Neuronal stem cell (in vitro differentiated cells): ENCODE results near the gene GPX2. TPM values are rescaled to one million over a fixed set of nuclear protein-coding genes. Genes with fewer than 3 reads are reported as not detected.

Experiments used
- DNase-seq: peaks from one replicate; pipeline ENCODE4 v3.0.0-alpha.2; 2013; ENCODE audit warnings: low spot score
- H2AFZ ChIP-seq: one replicate; pipeline ENCODE4 v1.6.1; 2013; ENCODE audit warnings: mild to moderate bottlenecking, low read length, inconsistent platforms
- H2AK5ac ChIP-seq: 2 replicates; pipeline ENCODE4 v1.6.1; 2013; ENCODE audit warnings: low read depth, mild to moderate bottlenecking, inconsistent platforms, low read length, moderate library complexity, mixed read lengths
- H2BK120ac ChIP-seq: 2 replicates; pipeline ENCODE4 v1.6.1; 2013; ENCODE audit warnings: low read depth, mild to moderate bottlenecking, inconsistent platforms, low read length, moderate library complexity, mixed read lengths
- H2BK12ac ChIP-seq: one replicate; pipeline ENCODE4 v1.6.1; 2013; ENCODE audit warnings: low read length, inconsistent platforms
- H2BK15ac ChIP-seq: 2 replicates; pipeline ENCODE4 v1.6.1; 2013; ENCODE audit warnings: mild to moderate bottlenecking, low read length, inconsistent platforms, mixed read lengths
- H2BK5ac ChIP-seq: one replicate; pipeline ENCODE4 v1.6.1; 2013; ENCODE audit warnings: inconsistent platforms, mild to moderate bottlenecking, low read length, moderate library complexity
- H3K14ac ChIP-seq: one replicate; pipeline ENCODE4 v1.6.1; 2013; ENCODE audit warnings: low read length, inconsistent platforms
- H3K18ac ChIP-seq: 2 replicates; pipeline ENCODE4 v1.6.1; 2013; ENCODE audit warnings: low read length, inconsistent platforms
- H3K23ac ChIP-seq: 2 replicates; pipeline ENCODE4 v1.6.1; 2013; ENCODE audit warnings: low read depth, mild to moderate bottlenecking, mixed read lengths, low read length, inconsistent platforms; ENCODE audit not compliant: poor library complexity
- H3K27ac ChIP-seq: replicated peaks from 3 replicates; pipeline ENCODE4 v1.5.1; 2013; ENCODE audit warnings: low read length, inconsistent platforms
- H3K27me3 ChIP-seq, 3 experiments: 2 replicates each; pipeline ENCODE4 v1.6.1; 2013; ENCODE audit warnings: low read length in 3 of 3, mild to moderate bottlenecking in 2 of 3, inconsistent platforms in 1 of 3, low read depth in 1 of 3, mixed read lengths in 1 of 3, moderate library complexity in 1 of 3; ENCODE audit not compliant: control insufficient read depth in 3 of 3, insufficient read depth in 3 of 3
- H3K36me3 ChIP-seq, 2 donors: replicated peaks in 1 of 2; 2 replicates each; pipeline ENCODE4 v1.6.1; 2013; ENCODE audit warnings: low read length in 2 of 2; ENCODE audit not compliant: control insufficient read depth in 2 of 2, insufficient read depth in 2 of 2
- H3K4ac ChIP-seq: 2 replicates; pipeline ENCODE4 v1.6.1; 2013; ENCODE audit warnings: inconsistent platforms, mild to moderate bottlenecking, low read length, moderate library complexity
- H3K4me1 ChIP-seq, 2 donors: 1 replicate in 1 of 2; 2 replicates in 1 of 2; pipeline ENCODE4 v1.6.1; 2013; ENCODE audit warnings: low read length in 2 of 2, low read depth in 1 of 2; ENCODE audit not compliant: control insufficient read depth in 2 of 2, insufficient read depth in 1 of 2
- H3K4me2 ChIP-seq: one replicate; pipeline ENCODE4 v1.6.1; 2013; ENCODE audit warnings: mild to moderate bottlenecking, low read length, inconsistent platforms; ENCODE audit not compliant: insufficient read depth, poor library complexity, severe bottlenecking
- H3K4me3 ChIP-seq, 2 donors: 2 replicates each; pipeline ENCODE4 v1.5.1; 2013; ENCODE audit warnings: low read length in 2 of 2, mild to moderate bottlenecking in 2 of 2, inconsistent platforms in 1 of 2, moderate library complexity in 1 of 2
- H3K79me1 ChIP-seq: one replicate; pipeline ENCODE4 v1.6.1; 2013; ENCODE audit warnings: low read depth, mild to moderate bottlenecking, inconsistent platforms, low read length, moderate library complexity
- H3K9ac ChIP-seq: one replicate; pipeline ENCODE4 v1.6.1; 2013; ENCODE audit warnings: mild to moderate bottlenecking, low read depth, low read length, inconsistent platforms; ENCODE audit not compliant: poor library complexity
- H3K9me3 ChIP-seq, 2 donors: replicated peaks in 1 of 2; 2 replicates each; pipeline versions ENCODE3 to v1.6.1; 2013; ENCODE audit warnings: low read length in 2 of 2, mild to moderate bottlenecking in 2 of 2, inconsistent platforms in 1 of 2, low read depth in 1 of 2, mixed read lengths in 1 of 2, moderate library complexity in 1 of 2; ENCODE audit not compliant: control insufficient read depth in 2 of 2, insufficient read depth in 1 of 2
- H4K8ac ChIP-seq: one replicate; pipeline ENCODE4 v1.6.1; 2013; ENCODE audit warnings: low read depth, mild to moderate bottlenecking, inconsistent platforms, low read length, moderate library complexity
- H4K91ac ChIP-seq: one replicate; pipeline ENCODE4 v1.6.1; 2013; ENCODE audit warnings: low read length, low read depth, mild to moderate bottlenecking, inconsistent platforms; ENCODE audit not compliant: poor library complexity
- WGBS, 2 donors: extraction: QIAGEN DNeasy Blood & Tissue Kit; methylation state at CpG; one replicate each; pipeline ENCODE4 v1.1.7; 2013; ENCODE audit warnings: missing lambda C conversion rate in 2 of 2, mixed read lengths in 1 of 2; ENCODE audit not compliant: insufficient read length in 2 of 2, insufficient replicate concordance in 1 of 2; ENCODE audit errors: extremely low coverage in 2 of 2; 5-methylcytosine and 5-hydroxymethylcytosine counted together
- small RNA-seq: library from polyadenylated mRNA; stranded (forward); fragments of <200 nt; extraction: miRNeasy Mini kit (QIAGEN cat#:217004); gene quantifications from one replicate; pipeline ENCODE3, GENCODE V24; 2013; ENCODE audit not compliant: insufficient read depth

The GPX2 gene

DNA sequence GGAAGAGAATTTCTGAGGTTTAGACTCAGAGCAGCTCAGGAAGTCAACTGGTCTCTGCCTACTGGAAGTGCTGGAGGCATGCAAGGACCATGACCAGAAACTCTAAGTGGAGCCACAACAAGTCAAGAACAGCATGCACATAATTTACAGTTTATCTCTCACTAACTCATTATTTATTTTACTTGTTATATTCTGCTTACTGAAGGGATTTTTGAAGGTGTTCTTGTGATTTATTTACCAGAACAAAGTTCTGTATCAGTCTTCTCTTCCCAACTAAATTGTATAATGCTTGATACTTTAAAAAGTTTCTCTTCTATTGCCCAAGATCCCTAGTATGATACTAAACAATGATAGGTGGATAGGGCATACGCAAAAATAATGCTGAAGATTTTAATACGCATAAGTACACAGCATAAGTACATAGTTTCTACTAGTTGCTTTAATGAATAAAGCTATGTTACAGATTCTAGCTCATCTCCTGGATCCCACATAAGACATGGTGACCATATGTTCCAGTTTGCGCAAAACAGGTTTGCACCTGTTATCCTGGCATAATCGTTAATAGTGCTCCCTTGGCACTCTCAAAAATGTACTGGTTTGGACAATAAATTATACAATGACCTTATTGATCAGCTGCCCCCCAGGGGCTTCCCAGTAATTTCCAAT is 51.2 kb downstream of the GPX2 start:
- Histone ChIP-seq H3K4me2 (no peak overlapping the region), H3K14ac (no peak overlapping the region), H3K9ac (no peak overlapping the region), H3K9me3 (no peaks in the 10 kb centered on the region), H2BK120ac (no peak overlapping the region), H3K18ac (no peak overlapping the region), H3K27ac (no peak overlapping the region), H2AFZ (no peak overlapping the region), H3K4me1 (no peaks in the 10 kb centered on the region), H2BK5ac (no peak overlapping the region), H2BK12ac (no peak overlapping the region), H3K23ac (no peak overlapping the region), H4K91ac (no peak overlapping the region), H3K79me1 (no peaks in the 10 kb centered on the region), H3K27me3 (peaks cover 0 to 14% (median 0%) of the 10 kb centered on the region in 3 experiments), H3K36me3 (no peaks in the 10 kb centered on the region), H2AK5ac (no peak overlapping the region), H3K4ac (no peak overlapping the region), H3K4me3 (no peak overlapping the region), H2BK15ac (no peak overlapping the region), H4K8ac (no peak overlapping the region)
- DNase-seq, result no peak
- no CpG with 5 or more reads among the region's 4 CpGs for WGBS, 2 donors

DNA sequence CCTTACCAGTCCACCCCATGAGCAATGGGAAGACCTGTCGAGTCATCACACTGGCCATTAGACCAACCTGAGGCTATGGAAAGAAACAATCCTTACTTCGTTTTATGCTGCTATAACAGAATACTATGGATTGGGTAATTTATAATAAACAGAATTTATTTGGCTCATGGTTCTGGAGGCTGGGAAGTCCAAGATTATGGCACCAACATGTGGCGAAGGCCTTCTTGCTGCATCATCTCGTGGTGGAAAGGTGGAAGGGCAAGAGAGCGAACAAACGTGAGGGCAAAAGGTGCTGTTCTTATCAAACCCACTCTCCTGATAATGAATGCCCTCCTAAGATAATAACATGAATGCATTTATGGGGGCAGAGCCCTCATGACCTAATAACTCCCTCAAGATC is 53.2 kb downstream of the GPX2 start:
- H3K14ac ChIP-seq, result no peak overlapping the region
- H3K36me3 ChIP-seq, result no peaks in the 10 kb centered on the region
- H2BK120ac ChIP-seq, result no peak overlapping the region
- H2AFZ ChIP-seq, result no peak overlapping the region
- no peak overlapping the region for H3K4me2 ChIP-seq
- H4K8ac ChIP-seq, result no peak overlapping the region
- no peak overlapping the region for H2BK12ac ChIP-seq
- WGBS, 2 donors, result no CpG with 5 or more reads among the region's 6 CpGs
- H2BK5ac ChIP-seq, result no peak overlapping the region
- H3K4me1 ChIP-seq, result no peaks in the 10 kb centered on the region
- no peaks in the 10 kb centered on the region for H3K79me1 ChIP-seq
- H4K91ac ChIP-seq, result no peak overlapping the region
- no peak overlapping the region for H3K23ac ChIP-seq
- H3K4me3 ChIP-seq, result no peak overlapping the region
- no peak overlapping the region for H3K27ac ChIP-seq
- H3K27me3 ChIP-seq, result peaks cover 0 to 31% (median 0%) of the 10 kb centered on the region in 3 experiments
- no peak overlapping the region for H2BK15ac ChIP-seq
- H3K4ac ChIP-seq, result no peak overlapping the region
- DNase-seq, result no peak
- no peak overlapping the region for H2AK5ac ChIP-seq
- H3K9ac ChIP-seq, result no peak overlapping the region
- no peaks in the 10 kb centered on the region for H3K9me3 ChIP-seq
- no peak overlapping the region for H3K18ac ChIP-seq

Small RNAs within 50 kb of the gene (small RNA-seq; reads per million reads assigned to genes)
- gene RPPH1-2P, result not detected
